ENCODE results near the gene MYO5B. TPM values are rescaled to one million over a fixed set of nuclear protein-coding genes. Genes with fewer than 3 reads are reported as not detected.

MYO5B gene
- polyA plus RNA-seq, 2 of the 4 experiments (the other 2 are of a cell fraction) = 6.4 to 18.4 TPM

GRCh38 chr18:50151926-50152325 is 43.0 kb downstream of the MYO5B start:
- H3K27ac ChIP-seq = no peak overlapping the region
- no peaks in the 10 kb centered on the region for H3K4me1 ChIP-seq
- H3K4me2 ChIP-seq = no peak overlapping the region
- TF ChIP-seq MAZ (IDR thresholded peaks at IDR 0.05; ENCODE audit: borderline replicate concordance, low read depth, low read length) = no peak
- TF ChIP-seq, protein P1, sequence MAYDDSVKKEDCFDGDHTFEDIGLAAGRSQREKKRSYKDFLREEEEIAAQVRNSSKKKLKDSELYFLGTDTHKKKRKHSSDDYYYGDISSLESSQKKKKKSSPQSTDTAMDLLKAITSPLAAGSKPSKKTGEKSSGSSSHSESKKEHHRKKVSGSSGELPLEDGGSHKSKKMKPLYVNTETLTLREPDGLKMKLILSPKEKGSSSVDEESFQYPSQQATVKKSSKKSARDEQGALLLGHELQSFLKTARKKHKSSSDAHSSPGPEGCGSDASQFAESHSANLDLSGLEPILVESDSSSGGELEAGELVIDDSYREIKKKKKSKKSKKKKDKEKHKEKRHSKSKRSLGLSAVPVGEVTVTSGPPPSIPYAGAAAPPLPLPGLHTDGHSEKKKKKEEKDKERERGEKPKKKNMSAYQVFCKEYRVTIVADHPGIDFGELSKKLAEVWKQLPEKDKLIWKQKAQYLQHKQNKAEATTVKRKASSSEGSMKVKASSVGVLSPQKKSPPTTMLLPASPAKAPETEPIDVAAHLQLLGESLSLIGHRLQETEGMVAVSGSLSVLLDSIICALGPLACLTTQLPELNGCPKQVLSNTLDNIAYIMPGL (CRISPR knock-in tag; IDR thresholded peaks at IDR 0.05; ENCODE audit: borderline replicate concordance) = no peak
- TF ChIP-seq PBX3 (IDR thresholded peaks at IDR 0.05) = no peak
- no peak for TF ChIP-seq RFX5 (IDR thresholded peaks at IDR 0.05)
- no peak for TF ChIP-seq ZNF302 (CRISPR knock-in tag; IDR thresholded peaks at IDR 0.05)
- TF ChIP-seq MAFK (IDR thresholded peaks at IDR 0.05; ENCODE audit: partially characterized antibody) = peak; percentile 91
- TF ChIP-seq, protein P2, sequence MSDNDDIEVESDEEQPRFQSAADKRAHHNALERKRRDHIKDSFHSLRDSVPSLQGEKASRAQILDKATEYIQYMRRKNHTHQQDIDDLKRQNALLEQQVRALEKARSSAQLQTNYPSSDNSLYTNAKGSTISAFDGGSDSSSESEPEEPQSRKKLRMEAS (IDR thresholded peaks at IDR 0.05) = no peak
- TF ChIP-seq CBX2 (IDR thresholded peaks at IDR 0.05; ENCODE audit: borderline replicate concordance, low read depth) = no peak
- no peak for TF ChIP-seq RARB (CRISPR knock-in tag; IDR thresholded peaks at IDR 0.05)
- no peaks in the 10 kb centered on the region for H3K9me3 ChIP-seq
- ATAC-seq (no peak), DNase-seq (ENCODE audit: low read depth in 1 of 2, low spot score in 1 of 2) (no peak), FAIRE-seq (no peak)
- 45% methylated on average over 8 of the region's 8 CpGs for WGBS (ENCODE audit: missing lambda C conversion rate)
- ChIA-PET CTCF (no interaction called here), POLR2A (no interaction called here)
- no peak overlapping the region for H3K4me3 ChIP-seq

- Histone ChIP-seq H3K4me2 (no peak overlapping the region), H3K4me1 (no peaks in the 10 kb centered on the region), H3K4me3 (no peak overlapping the region), H3K27ac (no peak overlapping the region), H3K9me3 (no peaks in the 10 kb centered on the region)
- CTCF ChIA-PET = no interaction called here
- DNase-seq (ENCODE audit: low read depth in 1 of 2, low spot score in 1 of 2) = no peak
- POLR2A ChIA-PET = no interaction called here
- no peak for FAIRE-seq
- TF ChIP-seq MYC (IDR thresholded peaks at IDR 0.05; ENCODE audit: borderline replicate concordance, low read length) = no peak
- TF ChIP-seq FOSB (CRISPR knock-in tag; IDR thresholded peaks at IDR 0.05) = no peak
- no peak for TF ChIP-seq ZFP36 (IDR thresholded peaks at IDR 0.05; ENCODE audit: borderline replicate concordance, partially characterized antibody)
- TF ChIP-seq RARB (CRISPR knock-in tag; IDR thresholded peaks at IDR 0.05) = no peak
- no peak for TF ChIP-seq EHMT2 (IDR thresholded peaks at IDR 0.05; ENCODE audit: low read depth)
- TF ChIP-seq ZNF302 (CRISPR knock-in tag; IDR thresholded peaks at IDR 0.05) = no peak
- no peak for TF ChIP-seq REST (IDR thresholded peaks at IDR 0.05)
- no peak for TF ChIP-seq E2F6 (IDR thresholded peaks at IDR 0.05; ENCODE audit: borderline replicate concordance, low read depth)
- TF ChIP-seq HDAC2 (IDR thresholded peaks at IDR 0.05) = no peak
- TF ChIP-seq HOXB13 (CRISPR knock-in tag; IDR thresholded peaks at IDR 0.05; ENCODE audit: low read depth) = no peak
- TF ChIP-seq NPAS2 (CRISPR knock-in tag; IDR thresholded peaks at IDR 0.05; ENCODE audit: borderline replicate concordance) = no peak
- TF ChIP-seq, protein P1 (CRISPR knock-in tag; IDR thresholded peaks at IDR 0.05; ENCODE audit: borderline replicate concordance) = no peak
- ATAC-seq = no peak
Observed at GRCh38 chr18:50144540-50144939, 50.4 kb downstream of the MYO5B start.

Measured in A549 (cell line).